Choroid plexus epithelial cell (primary cell): ENCODE data around the gene RTN4R.
A peak's percentile ranks its signal among the peaks of the same experiment; 100 is the strongest.

Source experiments
- DNase-seq: peaks from one replicate; pipeline ENCODE4 v3.0.0-alpha.2; 2010; ENCODE audit warnings: low read depth
- H3K4me3 ChIP-seq: 2 replicates; pipeline ENCODE4 v1.5.1; 2011; ENCODE audit warnings: low read depth, mild to moderate bottlenecking, control low read depth, low read length, moderate library complexity
- CTCF ChIP-seq: conservative IDR thresholded peaks from 2 replicates; pipeline ENCODE4 v1.5.1; 2011; ENCODE audit warnings: low read depth, mild to moderate bottlenecking, control low read depth, inconsistent platforms, low read length, moderate library complexity

Gene RTN4R

GRCh38 chr22:20244250-20244648 is 23.9 kb downstream of the RTN4R start:
- H3K4me3 ChIP-seq: no peak overlapping the region
- TF ChIP-seq CTCF: no peak
- DNase-seq: no peak

DNA sequence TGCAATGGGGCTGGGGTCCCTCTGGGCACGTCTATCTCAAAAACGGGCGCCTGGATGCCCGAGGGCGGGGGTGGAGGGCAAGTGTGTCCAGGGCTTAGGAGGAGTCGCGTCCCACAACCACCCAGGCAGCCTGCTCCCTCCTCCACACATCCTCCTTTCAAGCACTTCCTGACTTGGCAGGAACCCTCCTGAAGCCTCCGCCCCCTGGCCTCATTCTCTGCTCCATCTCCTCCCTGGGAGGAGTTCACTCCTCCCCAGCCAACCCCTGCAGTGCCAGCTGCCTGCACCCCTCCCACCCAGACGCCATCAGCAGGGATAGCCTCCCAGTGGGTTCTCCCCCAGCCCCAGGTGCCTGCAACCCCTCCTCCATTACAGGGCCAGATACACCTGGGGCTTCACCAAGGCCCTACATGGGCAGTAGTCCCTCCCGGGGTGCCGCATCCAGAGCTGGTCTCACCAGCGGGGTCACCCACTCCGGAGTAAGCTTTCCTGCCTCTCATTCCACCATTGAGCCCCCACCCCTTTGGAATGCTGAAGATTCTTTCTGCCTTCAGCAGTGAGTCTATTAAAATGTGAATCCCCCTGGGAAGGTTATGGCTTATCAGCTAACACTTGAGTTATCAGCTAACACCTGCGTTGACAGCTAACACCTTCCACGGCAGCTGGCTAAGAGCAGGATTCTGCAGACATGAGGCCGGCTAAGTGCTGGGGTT is 24.4 kb downstream of the RTN4R start:
- H3K4me3 ChIP-seq: peak overlapping the region; percentile 37
- TF ChIP-seq CTCF: no peak
- DNase-seq: peak; percentile 86

DNA sequence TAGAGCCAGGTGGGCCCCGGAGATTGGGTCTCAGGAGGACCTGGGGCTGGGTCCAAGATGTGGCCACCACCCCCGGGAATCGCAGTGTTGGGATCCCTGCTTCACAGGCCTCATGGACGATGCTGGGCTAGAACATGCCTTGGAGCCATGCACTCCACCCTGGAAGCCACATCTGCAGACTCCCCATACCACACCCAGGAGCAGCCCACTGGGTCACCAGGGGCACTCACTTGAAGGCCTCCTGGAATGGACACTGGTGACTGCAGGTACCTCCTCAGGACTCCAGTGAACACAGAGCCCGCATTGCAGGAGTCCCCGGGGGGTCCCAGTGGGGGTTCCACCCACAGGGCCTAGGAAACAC is 25.0 kb downstream of the RTN4R start:
- H3K4me3 ChIP-seq: peak overlapping the region; percentile 37
- TF ChIP-seq CTCF: no peak
- DNase-seq: no peak

DNA sequence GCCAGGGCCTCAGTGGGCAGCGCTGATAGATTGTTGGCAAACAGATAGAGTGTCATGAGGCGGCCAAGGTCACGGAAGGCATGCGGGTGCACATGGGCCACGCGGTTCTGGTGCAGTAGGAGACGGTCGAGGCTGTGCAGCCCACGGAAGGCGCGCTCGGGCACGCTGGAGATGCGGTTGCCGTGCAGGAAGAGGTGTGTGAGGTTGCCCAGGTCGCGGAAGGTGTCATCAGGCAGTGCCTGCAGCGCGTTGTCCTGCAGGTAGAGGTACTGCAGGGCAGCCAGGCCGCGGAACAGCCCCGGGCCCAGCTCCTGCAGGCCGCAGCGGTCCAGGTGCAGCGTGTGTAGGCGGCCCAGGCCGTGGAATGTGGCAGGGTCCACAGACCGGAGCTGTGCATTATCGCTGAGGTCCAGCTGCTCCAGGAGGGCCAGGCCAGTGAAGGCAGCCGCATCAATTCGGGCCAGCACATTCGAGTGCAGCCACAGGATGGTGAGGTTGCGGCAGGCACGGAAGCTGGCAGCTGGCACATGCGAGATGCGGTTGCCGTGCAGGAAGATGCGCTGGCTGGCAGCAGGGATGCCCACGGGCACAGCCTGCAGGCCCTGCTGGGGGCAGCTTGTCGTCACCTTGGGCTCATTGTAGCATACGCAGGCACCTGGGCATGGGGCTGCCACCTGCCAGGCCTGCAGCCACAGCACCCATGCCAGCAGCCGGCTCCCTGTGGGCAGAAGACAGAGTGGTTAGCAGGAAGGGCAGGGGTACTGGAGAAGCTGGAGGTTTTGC is 25.5 kb downstream of the RTN4R start:
- no peak overlapping the region for H3K4me3 ChIP-seq
- TF ChIP-seq CTCF: no peak
- no peak for DNase-seq

DNA sequence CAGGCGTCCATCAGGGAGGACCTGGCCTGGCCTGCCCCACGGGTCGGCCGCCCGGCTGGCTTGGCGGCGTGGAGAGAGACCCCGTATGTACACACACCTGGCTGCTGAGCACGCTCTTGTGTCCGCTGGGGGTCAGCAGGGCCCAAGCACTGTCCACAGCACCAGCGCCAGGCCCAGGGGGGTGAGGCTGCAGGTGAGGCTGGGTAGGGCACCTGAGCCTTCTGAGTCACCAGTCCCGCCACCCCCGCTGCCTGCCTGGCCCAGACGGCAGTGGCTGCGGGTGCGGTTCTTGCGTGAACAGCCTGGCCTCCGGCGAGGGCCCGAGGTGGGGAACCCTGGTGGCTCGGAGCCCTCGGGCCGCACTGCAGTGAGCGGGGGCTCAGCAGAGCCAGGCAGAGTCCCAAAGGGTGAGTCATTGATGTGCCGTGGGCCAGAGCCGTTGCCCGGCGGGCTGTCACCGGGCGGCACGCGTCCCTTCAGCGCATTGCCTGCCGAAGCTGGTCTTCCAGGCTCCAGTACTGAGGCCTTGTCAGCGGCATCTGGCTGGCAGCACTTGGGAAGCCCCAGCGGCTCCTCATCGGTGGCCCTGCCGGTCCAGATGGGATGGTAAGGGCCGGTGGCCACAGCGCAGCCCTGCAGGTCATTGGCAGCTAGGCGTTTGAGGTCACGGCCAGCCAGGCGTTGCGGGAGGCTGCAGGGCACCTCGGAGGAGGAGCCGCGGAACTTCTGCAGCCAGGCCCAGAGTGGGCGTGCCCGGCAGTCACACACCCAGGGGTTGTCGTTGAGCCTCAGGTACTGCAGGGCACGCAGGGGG is 26.3 kb downstream of the RTN4R start:
- H3K4me3 ChIP-seq: no peak overlapping the region
- no peak for TF ChIP-seq CTCF
- no peak for DNase-seq

DNA sequence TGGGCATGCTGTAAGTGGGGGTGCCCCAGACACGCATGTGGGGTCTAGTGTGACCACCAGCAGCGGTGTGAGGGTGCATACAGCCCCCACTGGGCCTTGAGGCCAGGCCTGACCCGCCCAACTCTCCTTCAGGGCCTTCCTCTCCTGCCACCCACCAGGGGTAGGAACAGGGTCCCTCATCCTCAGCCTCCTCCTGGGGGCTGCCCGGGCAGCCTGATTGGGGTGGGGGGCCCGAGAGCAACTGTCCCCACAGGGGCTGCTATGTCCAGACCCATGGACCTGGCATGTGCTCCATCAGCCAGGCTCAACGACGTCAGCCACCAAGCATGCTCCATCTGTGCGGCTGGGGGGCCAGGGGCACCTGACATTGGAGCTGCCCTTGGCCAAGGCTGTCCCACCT is 27.2 kb downstream of the RTN4R start:
- no peak for DNase-seq
- no peak overlapping the region for H3K4me3 ChIP-seq
- no peak for TF ChIP-seq CTCF
